Keratinocyte (primary cell): ENCODE results near the gene CDH18. TPM values are rescaled to one million over a fixed set of nuclear protein-coding genes. Genes with fewer than 3 reads are reported as not detected.

Source experiments
- DNase-seq: peaks from one replicate; pipeline ENCODE4 v3.0.0-alpha.2; 2011; ENCODE audit warnings: low read depth, missing footprints, low spot score
- FAIRE-seq: peaks from 2 replicates; lab custom pipeline; 2011; peaks lifted over from hg19 to GRCh38; lab: Jason Lieb, UNC
- H2AFZ ChIP-seq: 2 replicates; pipeline ENCODE4 v1.6.0; 2012; ENCODE audit warnings: low read length, control low read depth, inconsistent platforms; ENCODE audit not compliant: control insufficient read depth
- H3K27ac ChIP-seq: 2 replicates; pipeline ENCODE4 v1.5.1; 2011; ENCODE audit warnings: low read length; ENCODE audit not compliant: control insufficient read depth, insufficient read depth
- H3K27me3 ChIP-seq: 3 replicates; pipeline ENCODE4 v1.6.0; 2011; ENCODE audit warnings: low read length; ENCODE audit not compliant: control insufficient read depth, insufficient read depth; ENCODE audit errors: extremely low read depth
- H3K36me3 ChIP-seq, 2 experiments: 2 replicates in 1 of 2; 3 replicates in 1 of 2; pipeline ENCODE4 v1.5.1; 2011; ENCODE audit warnings: low read length in 2 of 2, mild to moderate bottlenecking in 1 of 2; ENCODE audit not compliant: control insufficient read depth in 2 of 2, insufficient read depth in 2 of 2; ENCODE audit errors: extremely low read depth in 1 of 2
- H3K4me1 ChIP-seq: 3 replicates; pipeline ENCODE4 v1.5.1; 2011; ENCODE audit warnings: low read length; ENCODE audit not compliant: control insufficient read depth, insufficient read depth; ENCODE audit errors: extremely low read depth
- H3K4me2 ChIP-seq: 3 replicates; pipeline ENCODE4 v1.6.0; 2011; ENCODE audit warnings: low read depth, low read length; ENCODE audit not compliant: control insufficient read depth, insufficient read depth; ENCODE audit errors: extremely low read depth
- H3K4me3 ChIP-seq, 3 experiments: fragments of 200-600 bp in 1 of 3; sonication (generic) in 1 of 3; 2 replicates in 2 of 3; 3 replicates in 1 of 3; pipeline ENCODE4 v1.5.1; 2011 to 2016; ENCODE audit warnings: low read length in 3 of 3, mild to moderate bottlenecking in 3 of 3, control low read depth in 2 of 3, inconsistent platforms in 1 of 3, low read depth in 1 of 3, mixed read lengths in 1 of 3, mixed run types in 1 of 3, moderate library complexity in 1 of 3; ENCODE audit not compliant: control insufficient read depth in 2 of 3, insufficient read depth in 2 of 3; ENCODE audit errors: extremely low read depth in 1 of 3
- H3K79me2 ChIP-seq: 2 replicates; pipeline ENCODE4 v1.6.0; 2012; ENCODE audit warnings: low read length; ENCODE audit not compliant: control insufficient read depth, insufficient read depth
- H3K9ac ChIP-seq: 3 replicates; pipeline ENCODE4 v1.6.0; 2011; ENCODE audit warnings: low read length; ENCODE audit not compliant: control insufficient read depth, insufficient read depth; ENCODE audit errors: extremely low read depth
- H3K9me1 ChIP-seq: 3 replicates; pipeline ENCODE4 v1.6.0; 2011; ENCODE audit warnings: low read length; ENCODE audit not compliant: control insufficient read depth, insufficient read depth; ENCODE audit errors: extremely low read depth
- H3K9me3 ChIP-seq: 2 replicates; pipeline ENCODE4 v1.5.1; 2012; ENCODE audit warnings: low read depth, low read length; ENCODE audit not compliant: control insufficient read depth
- H4K20me1 ChIP-seq: 3 replicates; pipeline ENCODE4 v1.6.0; 2011; ENCODE audit warnings: low read length; ENCODE audit not compliant: control insufficient read depth, insufficient read depth; ENCODE audit errors: extremely low read depth
- CTCF ChIP-seq, 3 experiments: IDR thresholded peaks in 1 of 3; conservative IDR thresholded peaks in 1 of 3; optimal IDR thresholded peaks in 1 of 3; 2 replicates in 2 of 3; 3 replicates in 1 of 3; pipeline versions ENCODE3 to v1.5.1; 2011; ENCODE audit warnings: low read length in 3 of 3, mild to moderate bottlenecking in 3 of 3, moderate library complexity in 2 of 3, control low read depth in 1 of 3, inconsistent platforms in 1 of 3; ENCODE audit not compliant: insufficient read depth in 2 of 3; ENCODE audit errors: extremely low read depth in 1 of 3
- EZH2 ChIP-seq: IDR thresholded peaks from one replicate; pipeline ENCODE4 v1.6.1; 2012; ENCODE audit warnings: inconsistent platforms, mild to moderate bottlenecking, low read length, moderate library complexity
- dilution Hi-C: fragments of 300-500 bp; cut with MboI; formaldehyde crosslinking; loops from one replicate; pipeline ENCODE4 v1.7.0; 2020; ENCODE audit warnings: low sequenced_read_pairs; ENCODE audit not compliant: extremely low pct_ligation_motif_present
- polyA plus RNA-seq, 5 experiments: library from polyadenylated mRNA; depleted of rRNA in 3 of 5; stranded (reverse) in 3 of 5; stranded (forward) in 1 of 5; unstranded in 1 of 5; fragments of >200 nt; gene quantifications; 1 replicate in 1 of 5; 2 replicates in 3 of 5; 3 replicates in 1 of 5; pipeline versions ENCODE4 v1.2.1 to v1.2.3, GENCODE V29; 2011 to 2012; ENCODE audit warnings: missing spikeins in 2 of 5, low read depth in 1 of 5, low replicate concordance in 1 of 5

CDH18 gene
- polyA plus RNA-seq, 1 donor (not counting 4 experiments of a cell fraction or from before 2014, with no cell fraction given), result 0.41 TPM

DNA sequence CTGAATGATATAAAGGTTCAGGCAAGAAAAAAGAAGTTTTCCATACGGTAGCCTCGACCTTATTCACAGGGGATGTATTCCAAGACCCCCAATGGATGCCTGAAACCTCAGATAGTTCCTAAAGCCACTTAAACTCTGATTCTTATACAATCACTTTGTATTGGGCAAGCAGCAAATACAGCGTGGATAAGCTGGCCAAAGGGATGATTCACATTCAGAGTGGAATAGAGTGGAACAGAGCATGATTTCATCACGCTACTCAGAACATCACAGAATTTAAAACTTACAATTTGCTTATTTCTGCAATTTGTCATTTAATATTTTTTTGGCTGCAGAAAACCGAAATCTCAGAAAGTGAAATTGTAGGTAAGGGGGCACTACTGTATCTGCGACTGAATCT is 40.5 kb upstream of the CDH18 start:
- H3K4me3 ChIP-seq, result no peak overlapping the region
- H3K36me3 ChIP-seq, result no peaks in the 10 kb centered on the region
- H3K9ac ChIP-seq, result no peak overlapping the region
- no peak overlapping the region for H3K4me2 ChIP-seq
- TF ChIP-seq EZH2, result no peak
- no peak for TF ChIP-seq CTCF (optimal IDR thresholded peaks at IDR 0.05 in 1 of 3, IDR thresholded peaks at IDR 0.05 in 1 of 3, conservative IDR thresholded peaks at IDR 0.05 in 1 of 3; ENCODE audit: extremely low read depth in 1 of 3, insufficient read depth in 2 of 3, low read length in 3 of 3)
- no peaks in the 10 kb centered on the region for H4K20me1 ChIP-seq
- dilution Hi-C loops, result no loop called here
- FAIRE-seq, result no peak
- H3K79me2 ChIP-seq, result no peaks in the 10 kb centered on the region
- H2AFZ ChIP-seq, result no peak overlapping the region
- H3K9me3 ChIP-seq, result no peaks in the 10 kb centered on the region
- H3K27me3 ChIP-seq, result no peaks in the 10 kb centered on the region
- H3K27ac ChIP-seq, result no peak overlapping the region
- no peaks in the 10 kb centered on the region for H3K4me1 ChIP-seq
- no peak for DNase-seq
- no peaks in the 10 kb centered on the region for H3K9me1 ChIP-seq

DNA sequence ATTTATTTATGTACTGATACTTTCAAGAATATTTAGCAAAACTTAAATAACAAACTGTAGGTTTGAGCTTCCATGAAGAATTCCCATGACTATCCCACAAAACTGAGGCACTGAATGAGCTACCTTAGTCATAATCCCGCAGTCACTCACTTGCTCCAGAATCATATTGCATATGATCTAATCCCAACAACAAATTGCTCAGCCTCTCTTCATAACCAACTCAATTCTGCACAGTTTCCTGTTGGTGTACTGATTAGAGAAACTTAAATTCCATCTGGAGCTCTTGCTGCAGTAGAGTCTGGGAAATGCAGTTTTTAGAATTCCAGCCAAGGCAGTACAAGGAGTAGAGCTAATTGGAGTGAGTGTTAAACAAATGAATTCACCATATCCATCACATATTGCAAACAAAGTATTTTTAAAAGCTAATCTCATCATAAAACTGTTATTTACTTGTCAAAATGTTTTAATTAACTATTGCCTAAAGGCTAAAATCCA is 35.7 kb upstream of the CDH18 start:
- H3K9ac ChIP-seq, result no peak overlapping the region
- H4K20me1 ChIP-seq, result no peaks in the 10 kb centered on the region
- no peaks in the 10 kb centered on the region for H3K79me2 ChIP-seq
- no peaks in the 10 kb centered on the region for H3K27me3 ChIP-seq
- no peaks in the 10 kb centered on the region for H3K9me1 ChIP-seq
- dilution Hi-C loops, result no loop called here
- H3K27ac ChIP-seq, result no peak overlapping the region
- H3K36me3 ChIP-seq, result no peaks in the 10 kb centered on the region
- no peak overlapping the region for H2AFZ ChIP-seq
- H3K4me3 ChIP-seq, result no peak overlapping the region
- DNase-seq, result no peak
- FAIRE-seq, result no peak
- TF ChIP-seq EZH2 (no peak), CTCF (optimal IDR thresholded peaks at IDR 0.05 in 1 of 3, IDR thresholded peaks at IDR 0.05 in 1 of 3, conservative IDR thresholded peaks at IDR 0.05 in 1 of 3; ENCODE audit: extremely low read depth in 1 of 3, insufficient read depth in 2 of 3, low read length in 3 of 3) (no peak)
- H3K9me3 ChIP-seq, result no peaks in the 10 kb centered on the region
- H3K4me1 ChIP-seq, result no peaks in the 10 kb centered on the region
- H3K4me2 ChIP-seq, result no peak overlapping the region
